HepG2 (cell line): ENCODE measurements around the gene ROBO2. TPM values are rescaled to one million over a fixed set of nuclear protein-coding genes. Genes with fewer than 3 reads are reported as not detected.

Source experiments
- ATAC-seq: fragments of 200-7000 bp; cut with Tn5 transposase; 3 replicates; pipeline ENCODE4 v1.9.1; 2020; ENCODE audit warnings: mild to moderate bottlenecking, moderate library complexity
- BruUV-seq: library from RNA; stranded (reverse); fragments of 400-500 nt; replicated peaks from 2 replicates; lab custom pipeline; 2021; lab: Mats Ljungman, UMichigan
- CTCF ChIA-PET: fragments of 300-600 bp; formaldehyde crosslinking; extraction: SDS; loops from one replicate; lab custom pipeline; 2021; ENCODE audit warnings: low total read pairs, inconsistent platforms, low intra/inter-chr PET ratio; lab: Yijun Ruan, JAX
- POLR2A ChIA-PET: fragments of 350-600 bp; sonication (Branson Sonifier 250); formaldehyde crosslinking; loops from one replicate; lab custom pipeline; 2020; ENCODE audit warnings: antibody characterized with exemption, inconsistent platforms; lab: Yijun Ruan, JAX
- DNase-seq: peaks from one replicate; pipeline ENCODE4 v3.0.0-alpha.2; 2015; ENCODE audit warnings: low spot score
- FAIRE-seq: peaks from 3 replicates; lab custom pipeline; 2011; peaks lifted over from hg19 to GRCh38; lab: Jason Lieb, UNC
- H2AFZ ChIP-seq: one replicate; pipeline ENCODE4 v1.6.1; 2011; ENCODE audit warnings: low read length, inconsistent platforms
- H3K27ac ChIP-seq: fragments of 300-600 bp; 3 replicates; pipeline ENCODE4 v1.8.0; 2011; ENCODE audit warnings: mixed run types, mild to moderate bottlenecking, mixed read lengths, low read length, inconsistent platforms; ENCODE audit not compliant: insufficient read depth; ENCODE audit errors: extremely low read length
- H3K27me3 ChIP-seq, 2 experiments: fragments of 200-600 bp in 1 of 2; 2 replicates in 1 of 2; 3 replicates in 1 of 2; pipeline versions ENCODE4 v1.6.0 to v1.8.0; 2011; ENCODE audit warnings: low read length in 2 of 2, mild to moderate bottlenecking in 2 of 2, moderate library complexity in 2 of 2, inconsistent platforms in 1 of 2; ENCODE audit not compliant: insufficient read depth in 2 of 2, control insufficient read depth in 1 of 2
- H3K36me3 ChIP-seq, 2 experiments: fragments of 200-600 bp in 1 of 2; replicated peaks in 1 of 2; 2 replicates in 1 of 2; 3 replicates in 1 of 2; pipeline versions ENCODE4 v1.5.1 to v1.8.0; 2011; ENCODE audit warnings: low read length in 2 of 2, inconsistent platforms in 1 of 2; ENCODE audit not compliant: insufficient read depth in 2 of 2, control insufficient read depth in 1 of 2
- H3K4me1 ChIP-seq: 2 replicates; pipeline ENCODE4 v1.5.1; 2012; ENCODE audit warnings: low read length, inconsistent platforms; ENCODE audit not compliant: insufficient read depth
- H3K4me2 ChIP-seq: 2 replicates; pipeline ENCODE4 v1.6.0; 2011; ENCODE audit warnings: low read depth, low read length, inconsistent platforms
- H3K4me3 ChIP-seq, 3 experiments: fragments of 200-600 bp in 1 of 3; sonication (generic), shearing (Covaris generic) in 1 of 3; replicated peaks in 1 of 3; 2 replicates each; pipeline ENCODE4 v1.5.1; 2011 to 2016; ENCODE audit warnings: low read length in 3 of 3, inconsistent platforms in 2 of 3, low read depth in 2 of 3, mild to moderate bottlenecking in 2 of 3, control low read depth in 1 of 3, mixed read lengths in 1 of 3; ENCODE audit not compliant: insufficient read depth in 1 of 3
- H3K79me2 ChIP-seq: one replicate; pipeline ENCODE4 v1.6.1; 2011; ENCODE audit warnings: low read length, inconsistent platforms; ENCODE audit not compliant: insufficient read depth
- H3K9ac ChIP-seq: 2 replicates; pipeline ENCODE4 v1.6.0; 2011; ENCODE audit warnings: mild to moderate bottlenecking, low read depth, low read length, inconsistent platforms; ENCODE audit not compliant: insufficient read depth
- H3K9me3 ChIP-seq: 2 replicates; pipeline ENCODE4 v1.5.1; 2012; ENCODE audit warnings: mild to moderate bottlenecking, low read length
- H4K20me1 ChIP-seq: 2 replicates; pipeline ENCODE4 v1.6.0; 2011; ENCODE audit warnings: inconsistent platforms, mild to moderate bottlenecking, low read length, moderate library complexity; ENCODE audit not compliant: insufficient read depth
- DNMT3B ChIP-seq: conservative IDR thresholded peaks from 2 replicates; pipeline ENCODE4 v1.6.1; 2016; ENCODE audit warnings: missing biosample characterization, control low read depth
- FOXK1 ChIP-seq: sonication (generic); formaldehyde crosslinking; IDR thresholded peaks from 2 replicates; pipeline ENCODE4 v1.4.0; 2020; ENCODE audit warnings: low read depth, missing genetic modification reagents, borderline replicate concordance
- GABPA ChIP-seq, 2 experiments: IDR thresholded peaks; 2 replicates each; pipeline ENCODE4 v1.6.1; 2011 to 2016; ENCODE audit warnings: low read depth in 2 of 2, low read length in 1 of 2, missing biosample characterization in 1 of 2, missing genetic modification characterization in 1 of 2
- ISX ChIP-seq: sonication (generic); formaldehyde crosslinking; conservative IDR thresholded peaks from 2 replicates; pipeline ENCODE4 v1.5.0; 2020; ENCODE audit warnings: missing genetic modification reagents
- KDM4B ChIP-seq: sonication (generic); formaldehyde crosslinking; IDR thresholded peaks from 2 replicates; pipeline ENCODE4 v1.4.0; 2020; ENCODE audit warnings: missing genetic modification reagents
- MYNN ChIP-seq: sonication (generic); formaldehyde crosslinking; IDR thresholded peaks from 2 replicates; pipeline ENCODE4 v1.4.0; 2020; ENCODE audit warnings: mild to moderate bottlenecking, low read depth, missing genetic modification reagents
- SYNCRIP ChIP-seq: fragments of 200-400 bp; formaldehyde crosslinking; IDR thresholded peaks from 2 replicates; pipeline ENCODE4 v1.6.1; 2018; ENCODE audit warnings: mild to moderate bottlenecking, low read depth, low read length; ENCODE audit not compliant: insufficient read depth
- TCF12 ChIP-seq, 2 experiments: fragments of 450-650 bp in 1 of 2; sonication (generic) in 1 of 2; formaldehyde crosslinking in 1 of 2; IDR thresholded peaks; 2 replicates each; pipeline versions ENCODE4 v1.6.1 to v1.8.0; 2017 to 2022; ENCODE audit warnings: antibody characterized with exemption in 1 of 2, mild to moderate bottlenecking in 1 of 2, missing genetic modification reagents in 1 of 2, moderate library complexity in 1 of 2
- ZFP1 ChIP-seq: IDR thresholded peaks from 2 replicates; pipeline ENCODE4 v1.6.1; 2016
- ZMAT3 ChIP-seq: sonication (generic); formaldehyde crosslinking; conservative IDR thresholded peaks from 2 replicates; pipeline ENCODE4 v1.7.0; 2021; ENCODE audit warnings: missing genetic modification reagents
- ZNF225 ChIP-seq: sonication (generic); formaldehyde crosslinking; IDR thresholded peaks from 2 replicates; pipeline ENCODE4 v1.4.0; 2020; ENCODE audit warnings: mild to moderate bottlenecking, missing genetic modification reagents
- ZNF75D ChIP-seq: sonication (generic); formaldehyde crosslinking; IDR thresholded peaks from 2 replicates; pipeline ENCODE4 v1.8.1; 2023; ENCODE audit warnings: missing genetic modification reagents, mild to moderate bottlenecking, borderline replicate concordance
- ZNF850 ChIP-seq: sonication (generic); formaldehyde crosslinking; conservative IDR thresholded peaks from 2 replicates; pipeline ENCODE4 v1.9.0; 2021; ENCODE audit warnings: mild to moderate bottlenecking, missing genetic modification reagents
- ZZZ3 ChIP-seq: sonication (generic); formaldehyde crosslinking; IDR thresholded peaks from 2 replicates; pipeline ENCODE4 v1.4.0; 2020; ENCODE audit warnings: missing genetic modification reagents, mild to moderate bottlenecking, borderline replicate concordance
- WGBS: methylation state at CpG from one replicate; pipeline ENCODE4 v1.1.6; 2017; ENCODE audit warnings: low lambda C conversion rate; 5-methylcytosine and 5-hydroxymethylcytosine counted together
- in situ Hi-C: cut with HindIII; loops from 2 replicates; pipeline ENCODE4 v1.10.0; 2017; ENCODE audit warnings: low pct_unique_long_range_greater_than_20kb; ENCODE audit not compliant: extremely low pct_ligation_motif_present
- intact Hi-C: fragments of 100-400 bp; cut with micrococcal nuclease; formaldehyde crosslinking; loops from one replicate; pipeline ENCODE4 v1.10.0; 2022; ENCODE audit not compliant: unreplicated experiment
- polyA plus RNA-seq, 8 experiments: library from polyadenylated mRNA; depleted of rRNA in 3 of 8; stranded (reverse) in 7 of 8; unstranded in 1 of 8; fragments of >200 nt; fragmentation: Illumina TruSeq in 4 of 8; extraction: Trizol in 4 of 8; gene quantifications; 2 replicates each; pipeline versions ENCODE4 v1.2.1 to v1.2.3, GENCODE V29; 2011 to 2016; ENCODE audit warnings: low read depth in 4 of 8, missing spikeins in 1 of 8, mixed read lengths in 1 of 8; ENCODE audit not compliant: insufficient read depth in 1 of 8
- total RNA-seq, 5 experiments: library from RNA; depleted of rRNA; stranded (reverse); fragments of >200 nt; fragmentation: Illumina TruSeq; extraction: Trizol; gene quantifications; 2 replicates each; pipeline ENCODE4 v1.2.3, GENCODE V29; 2016; ENCODE audit warnings: low read depth in 1 of 5
- TF ChIP-seq, protein P1 (sequence below): sonication (generic); formaldehyde crosslinking; IDR thresholded peaks from 2 replicates; pipeline ENCODE4 v1.4.0; 2020; ENCODE audit warnings: missing genetic modification reagents; ENCODE audit errors: not compliant biosample characterization
- TF ChIP-seq, protein P2 (sequence below): sonication (generic); formaldehyde crosslinking; IDR thresholded peaks from 2 replicates; pipeline ENCODE4 v1.4.0; 2020; ENCODE audit warnings: missing genetic modification reagents
- TF ChIP-seq, protein P3 (sequence below): sonication (generic); formaldehyde crosslinking; IDR thresholded peaks from 2 replicates; pipeline ENCODE4 v1.4.0; 2020; ENCODE audit warnings: missing genetic modification reagents, low read depth, mild to moderate bottlenecking, borderline replicate concordance
- TF ChIP-seq, protein P4 (sequence below): sonication (generic); formaldehyde crosslinking; IDR thresholded peaks from 2 replicates; pipeline ENCODE4 v1.4.0; 2020; ENCODE audit warnings: missing genetic modification reagents, borderline replicate concordance
- TF ChIP-seq, protein P5 (sequence below): sonication (generic); formaldehyde crosslinking; IDR thresholded peaks from 2 replicates; pipeline ENCODE4 v1.4.0; 2020; ENCODE audit warnings: mild to moderate bottlenecking, missing genetic modification reagents

The ROBO2 gene
- total and polyA plus RNA-seq, 2 of the 13 experiments (the other 11 are each of a cell fraction or from before 2014, with no cell fraction given), result not detected

DNA sequence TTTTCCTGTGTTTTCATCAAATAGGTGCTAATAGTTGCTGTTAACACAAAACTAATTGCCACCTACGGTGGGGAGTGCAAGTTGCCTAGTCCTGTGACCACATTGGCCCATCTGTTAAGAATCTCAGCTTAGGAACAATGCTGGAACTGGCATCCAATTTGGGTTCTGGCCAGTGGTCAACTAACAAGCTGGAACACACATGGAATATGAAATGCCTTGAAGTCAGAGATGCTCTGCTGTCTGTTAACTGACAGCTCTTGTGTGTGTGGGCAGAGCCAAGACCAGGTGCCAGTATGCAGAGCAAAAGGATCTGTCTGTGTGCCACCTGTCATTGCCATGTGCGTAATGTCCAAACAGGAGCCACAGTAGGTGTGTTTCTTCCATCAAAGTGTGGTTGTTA lies 460.8 kb downstream of the ROBO2 start:
- Histone ChIP-seq H3K27me3 (no peaks in the 10 kb centered on the region; a peak in 1 of 5 replicates), H3K4me3 (no peak overlapping the region), H3K4me2 (no peak overlapping the region), H3K9ac (no peak overlapping the region), H3K36me3 (no peaks in the 10 kb centered on the region), H2AFZ (no peak overlapping the region), H3K4me1 (no peaks in the 10 kb centered on the region), H4K20me1 (no peaks in the 10 kb centered on the region), H3K79me2 (no peaks in the 10 kb centered on the region), H3K27ac (no peak overlapping the region), H3K9me3 (no peaks in the 10 kb centered on the region)
- DNase-seq (no peak), ATAC-seq (no peak), FAIRE-seq (no peak)
- no TSS peak for BruUV-seq
- in situ Hi-C loops, result no loop called here
- CTCF ChIA-PET, result no interaction called here
- TF ChIP-seq SYNCRIP (no peak), ISX (CRISPR knock-in tag) (no peak), ZZZ3 (no peak), ZMAT3 (CRISPR knock-in tag) (no peak), TCF12 (IDR thresholded peaks at IDR 0.05) (no peak), TCF12 (CRISPR knock-in tag; IDR thresholded peaks at IDR 0.05) (no peak), ZFP1 (CRISPR knock-in tag) (no peak), ZNF75D (CRISPR knock-in tag) (no peak), ZNF225 (CRISPR knock-in tag) (no peak), ZNF850 (CRISPR knock-in tag) (no peak), DNMT3B (CRISPR knock-in tag) (no peak), GABPA (IDR thresholded peaks at IDR 0.05; ENCODE audit: low read depth, low read length) (no peak), GABPA (CRISPR knock-in tag; IDR thresholded peaks at IDR 0.05; ENCODE audit: low read depth) (no peak), MYNN (CRISPR knock-in tag) (no peak), KDM4B (CRISPR knock-in tag) (no peak), FOXK1 (CRISPR knock-in tag) (no peak)
- TF ChIP-seq, protein P1, sequence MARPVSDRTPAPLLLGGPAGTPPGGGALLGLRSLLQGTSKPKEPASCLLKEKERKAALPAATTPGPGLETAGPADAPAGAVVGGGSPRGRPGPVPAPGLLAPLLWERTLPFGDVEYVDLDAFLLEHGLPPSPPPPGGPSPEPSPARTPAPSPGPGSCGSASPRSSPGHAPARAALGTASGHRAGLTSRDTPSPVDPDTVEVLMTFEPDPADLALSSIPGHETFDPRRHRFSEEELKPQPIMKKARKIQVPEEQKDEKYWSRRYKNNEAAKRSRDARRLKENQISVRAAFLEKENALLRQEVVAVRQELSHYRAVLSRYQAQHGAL (CRISPR knock-in tag), result no peak
- TF ChIP-seq, protein P2, sequence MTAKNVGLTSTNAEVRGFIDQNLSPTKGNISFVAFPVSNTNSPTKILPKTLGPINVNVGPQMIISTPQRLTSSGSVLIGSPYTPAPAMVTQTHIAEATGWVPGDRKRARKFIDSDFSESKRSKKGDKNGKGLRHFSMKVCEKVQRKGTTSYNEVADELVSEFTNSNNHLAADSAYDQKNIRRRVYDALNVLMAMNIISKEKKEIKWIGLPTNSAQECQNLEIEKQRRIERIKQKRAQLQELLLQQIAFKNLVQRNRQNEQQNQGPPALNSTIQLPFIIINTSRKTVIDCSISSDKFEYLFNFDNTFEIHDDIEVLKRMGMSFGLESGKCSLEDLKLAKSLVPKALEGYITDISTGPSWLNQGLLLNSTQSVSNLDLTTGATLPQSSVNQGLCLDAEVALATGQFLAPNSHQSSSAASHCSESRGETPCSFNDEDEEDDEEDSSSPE, result no peak
- TF ChIP-seq, protein P3, sequence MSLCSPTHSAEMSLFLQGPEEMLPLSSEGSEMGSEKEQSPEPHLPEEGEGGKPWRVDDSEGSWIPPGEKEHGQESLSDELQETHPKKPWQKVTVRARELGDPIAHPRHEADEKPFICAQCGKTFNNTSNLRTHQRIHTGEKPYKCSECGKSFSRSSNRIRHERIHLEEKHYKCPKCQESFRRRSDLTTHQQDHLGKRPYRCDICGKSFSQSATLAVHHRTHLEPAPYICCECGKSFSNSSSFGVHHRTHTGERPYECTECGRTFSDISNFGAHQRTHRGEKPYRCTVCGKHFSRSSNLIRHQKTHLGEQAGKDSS (CRISPR knock-in tag), result no peak
- TF ChIP-seq, protein P4, sequence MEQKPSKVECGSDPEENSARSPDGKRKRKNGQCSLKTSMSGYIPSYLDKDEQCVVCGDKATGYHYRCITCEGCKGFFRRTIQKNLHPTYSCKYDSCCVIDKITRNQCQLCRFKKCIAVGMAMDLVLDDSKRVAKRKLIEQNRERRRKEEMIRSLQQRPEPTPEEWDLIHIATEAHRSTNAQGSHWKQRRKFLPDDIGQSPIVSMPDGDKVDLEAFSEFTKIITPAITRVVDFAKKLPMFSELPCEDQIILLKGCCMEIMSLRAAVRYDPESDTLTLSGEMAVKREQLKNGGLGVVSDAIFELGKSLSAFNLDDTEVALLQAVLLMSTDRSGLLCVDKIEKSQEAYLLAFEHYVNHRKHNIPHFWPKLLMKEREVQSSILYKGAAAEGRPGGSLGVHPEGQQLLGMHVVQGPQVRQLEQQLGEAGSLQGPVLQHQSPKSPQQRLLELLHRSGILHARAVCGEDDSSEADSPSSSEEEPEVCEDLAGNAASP, result no peak
- TF ChIP-seq, protein P5, sequence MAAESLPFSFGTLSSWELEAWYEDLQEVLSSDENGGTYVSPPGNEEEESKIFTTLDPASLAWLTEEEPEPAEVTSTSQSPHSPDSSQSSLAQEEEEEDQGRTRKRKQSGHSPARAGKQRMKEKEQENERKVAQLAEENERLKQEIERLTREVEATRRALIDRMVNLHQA, result no peak
- WGBS, result 0% methylated on average over 1 of the region's 2 CpGs
- intact Hi-C loops, result no loop called here
- POLR2A ChIA-PET, result no interaction called here
